Mesenchymal stem cell (in vitro differentiated cells and primary cell): Measurements from ENCODE around the gene GPC3.

Experiments
- DNase-seq: peaks from one replicate; pipeline ENCODE4 v3.0.0-alpha.2; 2013
- H2AFZ ChIP-seq: one replicate; pipeline ENCODE4 v1.6.1; 2013; ENCODE audit warnings: low read depth, mild to moderate bottlenecking, control low read depth, inconsistent platforms, low read length, moderate library complexity
- H2AK5ac ChIP-seq: 2 replicates; pipeline ENCODE4 v1.6.1; 2013; ENCODE audit warnings: low read length, moderate library complexity, mild to moderate bottlenecking, inconsistent platforms; ENCODE audit not compliant: severe bottlenecking
- H2BK120ac ChIP-seq: one replicate; pipeline ENCODE4 v1.6.1; 2013; ENCODE audit warnings: low read depth, mild to moderate bottlenecking, inconsistent platforms, low read length, moderate library complexity
- H2BK12ac ChIP-seq, 2 experiments: one replicate each; pipeline ENCODE4 v1.6.1; 2013; ENCODE audit warnings: inconsistent platforms in 2 of 2, low read length in 2 of 2, mild to moderate bottlenecking in 2 of 2, moderate library complexity in 2 of 2, control low read depth in 1 of 2
- H2BK15ac ChIP-seq: one replicate; pipeline ENCODE4 v1.6.1; 2013; ENCODE audit warnings: mild to moderate bottlenecking, low read depth, inconsistent platforms; ENCODE audit not compliant: poor library complexity, severe bottlenecking
- H2BK5ac ChIP-seq: 2 replicates; pipeline ENCODE4 v1.6.1; 2013; ENCODE audit warnings: low read depth, mild to moderate bottlenecking, low read length, control low read depth, inconsistent platforms; ENCODE audit not compliant: poor library complexity, severe bottlenecking
- H3K14ac ChIP-seq, 2 experiments: one replicate each; pipeline ENCODE4 v1.6.1; 2013; ENCODE audit warnings: inconsistent platforms in 2 of 2, low read length in 2 of 2, control low read depth in 1 of 2, mild to moderate bottlenecking in 1 of 2, moderate library complexity in 1 of 2
- H3K18ac ChIP-seq, 2 experiments: one replicate each; pipeline ENCODE4 v1.6.1; 2013; ENCODE audit warnings: inconsistent platforms in 2 of 2, low read length in 2 of 2, control low read depth in 1 of 2, low read depth in 1 of 2, mild to moderate bottlenecking in 1 of 2
- H3K23ac ChIP-seq, 2 experiments: one replicate each; pipeline ENCODE4 v1.6.1; 2013; ENCODE audit warnings: inconsistent platforms in 2 of 2, low read length in 2 of 2, mild to moderate bottlenecking in 2 of 2, moderate library complexity in 2 of 2, control low read depth in 1 of 2
- H3K27ac ChIP-seq: 2 replicates; pipeline ENCODE4 v1.5.1; 2013; ENCODE audit warnings: mild to moderate bottlenecking, moderate library complexity, low read length, control low read depth, inconsistent platforms; ENCODE audit not compliant: poor library complexity, severe bottlenecking
- H3K27me3 ChIP-seq, 2 experiments: 2 replicates each; pipeline versions ENCODE4 v1.6.1 to v1.7.0; 2013; ENCODE audit warnings: low read length in 2 of 2, mild to moderate bottlenecking in 2 of 2, moderate library complexity in 2 of 2, control low read depth in 1 of 2, inconsistent platforms in 1 of 2; ENCODE audit not compliant: control insufficient read depth in 1 of 2, insufficient read depth in 1 of 2
- H3K36me3 ChIP-seq, 2 experiments: 2 replicates each; pipeline versions ENCODE4 v1.6.1 to v1.7.0; 2013; ENCODE audit warnings: low read length in 2 of 2, control low read depth in 1 of 2, inconsistent platforms in 1 of 2, low read depth in 1 of 2, mild to moderate bottlenecking in 1 of 2; ENCODE audit not compliant: insufficient read depth in 2 of 2, control insufficient read depth in 1 of 2
- H3K4ac ChIP-seq, 2 experiments: one replicate each; pipeline ENCODE4 v1.6.1; 2013; ENCODE audit warnings: inconsistent platforms in 2 of 2, low read length in 2 of 2, mild to moderate bottlenecking in 2 of 2, moderate library complexity in 2 of 2, control low read depth in 1 of 2, low read depth in 1 of 2
- H3K4me1 ChIP-seq: 2 replicates; pipeline ENCODE4 v1.6.1; 2013; ENCODE audit warnings: low read depth, low read length, control low read depth; ENCODE audit not compliant: control insufficient read depth, insufficient read depth
- H3K4me2 ChIP-seq: 2 replicates; pipeline ENCODE4 v1.6.1; 2013; ENCODE audit warnings: low read length, mild to moderate bottlenecking, inconsistent platforms; ENCODE audit not compliant: poor library complexity, severe bottlenecking
- H3K4me3 ChIP-seq, 2 experiments: 2 replicates each; pipeline versions ENCODE4 v1.5.1 to v1.7.0; 2013; ENCODE audit warnings: low read length in 2 of 2, mild to moderate bottlenecking in 2 of 2, control low read depth in 1 of 2, low read depth in 1 of 2; ENCODE audit not compliant: insufficient read depth in 1 of 2
- H3K79me1 ChIP-seq: replicated peaks from 2 replicates; pipeline ENCODE4 v1.6.1; 2013; ENCODE audit warnings: mild to moderate bottlenecking, control low read depth, low read length, inconsistent platforms; ENCODE audit not compliant: poor library complexity, severe bottlenecking
- H3K9ac ChIP-seq: 2 replicates; pipeline ENCODE4 v1.7.0; 2013; ENCODE audit warnings: mild to moderate bottlenecking, low read length, moderate library complexity
- H3K9me3 ChIP-seq: 2 replicates; pipeline ENCODE4 v1.7.0; 2013; ENCODE audit warnings: mild to moderate bottlenecking, low read length; ENCODE audit not compliant: control insufficient read depth
- H4K8ac ChIP-seq: one replicate; pipeline ENCODE4 v1.6.1; 2013; ENCODE audit warnings: inconsistent platforms, mild to moderate bottlenecking, low read length, moderate library complexity
- H4K91ac ChIP-seq: one replicate; pipeline ENCODE4 v1.6.1; 2013; ENCODE audit warnings: mild to moderate bottlenecking, low read length, inconsistent platforms
- WGBS: methylation state at CpG from one replicate; pipeline ENCODE4 v1.1.7; 2013; ENCODE audit warnings: mixed read lengths; 5-methylcytosine and 5-hydroxymethylcytosine counted together

GPC3 gene

DNA sequence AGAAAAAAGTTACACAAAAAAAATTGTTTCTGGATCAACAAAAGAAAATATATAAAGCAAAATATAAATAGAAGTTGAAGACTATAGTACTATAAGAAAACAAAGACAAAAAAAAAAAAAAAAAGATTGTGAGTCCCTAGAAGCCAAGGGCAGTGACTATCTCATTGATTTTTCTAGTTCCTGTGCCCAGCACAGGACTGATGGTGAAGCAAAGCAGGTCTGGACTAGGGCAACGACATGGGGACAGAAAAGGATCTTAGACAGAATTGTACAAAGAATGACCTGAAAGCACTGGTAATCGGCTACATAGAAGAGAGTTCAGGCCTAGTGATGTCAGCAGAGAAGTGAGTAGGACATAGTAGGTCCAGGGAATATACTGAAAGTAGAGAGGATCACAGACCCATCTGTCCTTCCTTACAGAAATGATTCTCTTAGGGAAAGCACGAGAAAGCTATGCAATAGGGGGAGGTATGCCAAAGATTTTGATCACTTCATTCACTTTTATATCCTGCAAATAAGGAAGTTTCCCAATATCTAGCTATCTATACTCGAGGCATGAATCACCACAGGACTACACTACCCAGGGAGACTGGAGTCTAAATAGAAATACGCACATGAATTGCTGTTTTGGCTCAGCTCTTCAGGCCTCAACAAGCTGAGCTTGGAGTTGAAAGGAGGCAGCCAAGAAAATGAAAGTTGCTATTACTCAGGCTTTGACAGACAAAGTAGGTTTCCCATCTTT is 339.2 kb downstream of the GPC3 start:
- Histone ChIP-seq H2BK15ac (no peak overlapping the region), H2AFZ (no peak overlapping the region), H3K4ac (no peak overlapping the region), H3K4me2 (no peak overlapping the region), H4K8ac (no peak overlapping the region), H3K18ac (no peak overlapping the region), H3K9ac (peak overlapping the region; percentile 76), H3K9me3 (no peaks in the 10 kb centered on the region), H3K79me1 (no peaks in the 10 kb centered on the region), H2BK120ac (no peak overlapping the region), H3K27me3 (no peaks in the 10 kb centered on the region), H3K14ac (no peak overlapping the region), H3K4me1 (no peaks in the 10 kb centered on the region), H3K4me3 (no peak overlapping the region), H2BK5ac (no peak overlapping the region), H3K27ac (no peak overlapping the region), H2BK12ac (no peak overlapping the region), H2AK5ac (no peak overlapping the region), H4K91ac (no peak overlapping the region), H3K23ac (no peak overlapping the region), H3K36me3 (no peaks in the 10 kb centered on the region)
- peak; percentile 26 for DNase-seq
- WGBS, result 100% methylated on average over 2 of the region's 5 CpGs

GRCh38 chrX:133645256-133645655 is 340.1 kb downstream of the GPC3 start:
- Histone ChIP-seq H4K91ac (no peak overlapping the region), H3K23ac (no peak overlapping the region), H3K4me3 (no peak overlapping the region), H3K4me2 (no peak overlapping the region), H3K9me3 (no peaks in the 10 kb centered on the region), H2AFZ (no peak overlapping the region), H3K9ac (peak overlapping the region; percentile 76), H3K18ac (no peak overlapping the region), H2BK5ac (no peak overlapping the region), H2BK120ac (no peak overlapping the region), H3K27ac (no peak overlapping the region), H3K14ac (no peak overlapping the region), H3K27me3 (no peaks in the 10 kb centered on the region), H3K4ac (no peak overlapping the region), H3K36me3 (no peaks in the 10 kb centered on the region), H2BK12ac (no peak overlapping the region), H2BK15ac (no peak overlapping the region), H2AK5ac (no peak overlapping the region), H3K79me1 (no peaks in the 10 kb centered on the region), H3K4me1 (no peaks in the 10 kb centered on the region), H4K8ac (no peak overlapping the region)
- 80% methylated on average over 5 of the region's 6 CpGs for WGBS
- no peak for DNase-seq

GRCh38 chrX:133640161-133641015 is 345.0 kb downstream of the GPC3 start:
- no peak overlapping the region for H3K4me3 ChIP-seq
- H3K27ac ChIP-seq, result peak overlapping the region; percentile 64
- H2AFZ ChIP-seq, result no peak overlapping the region
- no peak overlapping the region for H2BK12ac ChIP-seq
- H3K36me3 ChIP-seq, result no peaks in the 10 kb centered on the region
- H2BK120ac ChIP-seq, result no peak overlapping the region
- H3K9me3 ChIP-seq, result no peaks in the 10 kb centered on the region
- no peak overlapping the region for H2AK5ac ChIP-seq
- H2BK5ac ChIP-seq, result no peak overlapping the region
- H4K8ac ChIP-seq, result no peak overlapping the region
- no peak for DNase-seq
- H3K27me3 ChIP-seq, result no peaks in the 10 kb centered on the region
- H3K4ac ChIP-seq, result no peak overlapping the region
- H3K18ac ChIP-seq, result no peak overlapping the region
- no peak overlapping the region for H3K23ac ChIP-seq
- H3K4me1 ChIP-seq, result no peaks in the 10 kb centered on the region
- H2BK15ac ChIP-seq, result no peak overlapping the region
- no peaks in the 10 kb centered on the region for H3K79me1 ChIP-seq
- H3K9ac ChIP-seq, result no peak overlapping the region
- no peak overlapping the region for H3K14ac ChIP-seq
- H4K91ac ChIP-seq, result no peak overlapping the region
- H3K4me2 ChIP-seq, result no peak overlapping the region
- 52% methylated on average over 5 of the region's 7 CpGs for WGBS

GRCh38 chrX:133639726-133640125 is 345.7 kb downstream of the GPC3 start:
- no peaks in the 10 kb centered on the region for H3K79me1 ChIP-seq
- no peak overlapping the region for H2BK120ac ChIP-seq
- no peak overlapping the region for H2BK5ac ChIP-seq
- no peak overlapping the region for H4K8ac ChIP-seq
- H3K4me1 ChIP-seq, result no peaks in the 10 kb centered on the region
- no peak overlapping the region for H3K9ac ChIP-seq
- H3K9me3 ChIP-seq, result no peaks in the 10 kb centered on the region
- no peak overlapping the region for H2AK5ac ChIP-seq
- no peak overlapping the region for H3K4ac ChIP-seq
- peak overlapping the region; percentile 34 for H3K4me2 ChIP-seq
- H3K4me3 ChIP-seq, result no peak overlapping the region
- no peak overlapping the region for H4K91ac ChIP-seq
- no peaks in the 10 kb centered on the region for H3K36me3 ChIP-seq
- H3K27ac ChIP-seq, result peak overlapping the region; percentile 64
- DNase-seq, result no peak
- no peak overlapping the region for H2AFZ ChIP-seq
- no peak overlapping the region for H2BK15ac ChIP-seq
- H3K23ac ChIP-seq, result no peak overlapping the region
- H2BK12ac ChIP-seq, result no peak overlapping the region
- no CpG with 5 or more reads among the region's 2 CpGs for WGBS
- no peak overlapping the region for H3K14ac ChIP-seq
- H3K27me3 ChIP-seq, result no peaks in the 10 kb centered on the region
- H3K18ac ChIP-seq, result no peak overlapping the region
